ENCODE results near the gene NBPF12.
"Not testable (repeated sequence)": the region's sequence is repeated elsewhere in the genome, so short reads cannot be mapped to it uniquely, and the experiment has no call there.

NBPF12 gene

DNA sequence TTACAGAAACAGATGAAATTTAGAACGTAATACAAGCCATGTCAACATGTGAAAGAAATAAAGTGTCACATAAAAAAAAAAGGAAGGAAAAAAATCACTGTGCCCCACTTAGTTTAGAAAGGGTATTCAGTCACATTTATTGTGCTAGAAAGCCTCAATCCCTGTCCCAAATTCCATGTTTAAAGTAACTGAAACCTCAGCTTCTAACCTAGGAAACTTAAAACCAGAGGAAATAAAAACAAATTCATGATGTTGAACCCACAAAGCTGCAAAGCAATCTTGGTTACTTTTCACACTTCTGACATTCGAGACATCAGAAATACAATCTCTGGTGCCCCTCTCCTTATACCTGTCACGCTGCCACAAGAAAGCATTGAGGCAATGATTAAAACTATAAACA lies 101.8 kb downstream of the NBPF12 start:
- Histone ChIP-seq H3K79me1 (ENCODE audit: low read depth, low read length) (no peaks in the 10 kb centered on the region), H3K4me1 (ENCODE audit: control insufficient read depth in 2 of 2, insufficient read depth in 1 of 2, low read depth in 1 of 2, low read length in 2 of 2) (no peaks in the 10 kb centered on the region), H3K23ac (ENCODE audit: low read depth, low read length, poor library complexity) (no peak overlapping the region), H3K9me3 (replicated peaks in 1 of 2; ENCODE audit: control insufficient read depth in 2 of 2, insufficient read depth in 1 of 2, low read depth in 1 of 2, low read length in 2 of 2) (no peaks in the 10 kb centered on the region), H3K27me3 (ENCODE audit: control insufficient read depth in 3 of 3, insufficient read depth in 3 of 3, low read depth in 1 of 3, low read length in 3 of 3) (peaks cover 0 to 11% (median 0%) of the 10 kb centered on the region in 3 experiments), H2AFZ (ENCODE audit: low read length) (no peak overlapping the region), H2BK12ac (ENCODE audit: low read length) (no peak overlapping the region), H4K8ac (ENCODE audit: low read depth, low read length) (no peak overlapping the region), H3K27ac (replicated peaks; ENCODE audit: low read length) (no peak overlapping the region), H2AK5ac (ENCODE audit: low read depth, low read length) (no peak overlapping the region), H3K9ac (ENCODE audit: low read depth, low read length, poor library complexity) (no peak overlapping the region), H3K14ac (ENCODE audit: low read length) (no peak overlapping the region), H3K36me3 (replicated peaks in 1 of 2; ENCODE audit: control insufficient read depth in 2 of 2, insufficient read depth in 2 of 2, low read length in 2 of 2) (no peaks in the 10 kb centered on the region), H2BK5ac (ENCODE audit: low read length) (no peak overlapping the region), H2BK15ac (ENCODE audit: low read length) (no peak overlapping the region), H4K91ac (ENCODE audit: low read depth, low read length, poor library complexity) (no peak overlapping the region), H3K4me2 (ENCODE audit: insufficient read depth, low read length, poor library complexity, severe bottlenecking) (no peak overlapping the region), H3K4ac (ENCODE audit: low read length) (no peak overlapping the region), H3K18ac (ENCODE audit: low read length) (no peak overlapping the region), H2BK120ac (ENCODE audit: low read depth, low read length) (no peak overlapping the region), H3K4me3 (ENCODE audit: low read length in 2 of 2) (no peak overlapping the region)
- no CpG with 5 or more reads among the region's 3 CpGs for WGBS, 2 donors (ENCODE audit: extremely low coverage in 2 of 2, insufficient read length in 2 of 2, insufficient replicate concordance in 1 of 2)
- DNase-seq (ENCODE audit: low spot score), result no peak

- not testable (repeated sequence) for H3K27me3 ChIP-seq (ENCODE audit: control insufficient read depth in 3 of 3, insufficient read depth in 3 of 3, low read depth in 1 of 3, low read length in 3 of 3); H3K9ac ChIP-seq (ENCODE audit: low read depth, low read length, poor library complexity); H3K14ac ChIP-seq (ENCODE audit: low read length); H3K4me2 ChIP-seq (ENCODE audit: insufficient read depth, low read length, poor library complexity, severe bottlenecking); H3K9me3 ChIP-seq (replicated peaks in 1 of 2; ENCODE audit: control insufficient read depth in 2 of 2, insufficient read depth in 1 of 2, low read depth in 1 of 2, low read length in 2 of 2); H2BK12ac ChIP-seq (ENCODE audit: low read length); H3K4me3 ChIP-seq (ENCODE audit: low read length in 2 of 2); H4K91ac ChIP-seq (ENCODE audit: low read depth, low read length, poor library complexity); H2BK15ac ChIP-seq (ENCODE audit: low read length); H4K8ac ChIP-seq (ENCODE audit: low read depth, low read length); H3K4me1 ChIP-seq (ENCODE audit: control insufficient read depth in 2 of 2, insufficient read depth in 1 of 2, low read depth in 1 of 2, low read length in 2 of 2); H3K23ac ChIP-seq (ENCODE audit: low read depth, low read length, poor library complexity); H2AFZ ChIP-seq (ENCODE audit: low read length); H3K27ac ChIP-seq (replicated peaks; ENCODE audit: low read length); H3K79me1 ChIP-seq (ENCODE audit: low read depth, low read length); H3K18ac ChIP-seq (ENCODE audit: low read length); DNase-seq (ENCODE audit: low spot score); H3K36me3 ChIP-seq (replicated peaks in 1 of 2; ENCODE audit: control insufficient read depth in 2 of 2, insufficient read depth in 2 of 2, low read length in 2 of 2); H3K4ac ChIP-seq (ENCODE audit: low read length); H2BK5ac ChIP-seq (ENCODE audit: low read length); H2AK5ac ChIP-seq (ENCODE audit: low read depth, low read length); H2BK120ac ChIP-seq (ENCODE audit: low read depth, low read length)
- WGBS, 2 donors (ENCODE audit: extremely low coverage in 2 of 2, insufficient read length in 2 of 2, insufficient replicate concordance in 1 of 2), result no CpG with 5 or more reads among the region's 3 CpGs
Measured at GRCh38 chr1:147042891-147043290, 104.8 kb downstream of the NBPF12 start.

DNA sequence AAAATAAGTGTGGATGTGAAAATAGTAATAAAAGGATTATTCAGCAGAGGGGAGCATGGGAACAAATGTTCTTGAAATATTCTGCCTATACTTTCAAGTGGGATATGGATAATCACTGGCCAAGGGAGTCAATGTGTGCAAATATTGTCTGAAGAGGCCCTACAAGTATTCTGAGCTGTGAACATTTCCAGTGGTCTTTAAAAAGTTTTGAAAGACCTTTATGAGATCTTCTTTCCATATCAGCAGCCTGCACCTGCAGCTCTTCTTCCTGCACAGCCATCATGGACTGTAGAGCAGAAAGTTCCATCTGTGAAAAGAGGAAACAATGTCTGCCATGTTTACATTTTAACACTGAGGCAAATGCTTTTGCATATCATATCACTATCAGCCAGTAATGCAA lies 106.4 kb downstream of the NBPF12 start:
- H2BK15ac ChIP-seq (ENCODE audit: low read length); H4K8ac ChIP-seq (ENCODE audit: low read depth, low read length); H2AK5ac ChIP-seq (ENCODE audit: low read depth, low read length): not testable (repeated sequence)

More for the DNA sequence above, 106.4 kb downstream of the NBPF12 start:
- H3K4me2 ChIP-seq (ENCODE audit: insufficient read depth, low read length, poor library complexity, severe bottlenecking); DNase-seq (ENCODE audit: low spot score); H3K14ac ChIP-seq (ENCODE audit: low read length); H3K79me1 ChIP-seq (ENCODE audit: low read depth, low read length); H3K4me1 ChIP-seq (ENCODE audit: control insufficient read depth in 2 of 2, insufficient read depth in 1 of 2, low read depth in 1 of 2, low read length in 2 of 2); H3K4me3 ChIP-seq (ENCODE audit: low read length in 2 of 2); H4K91ac ChIP-seq (ENCODE audit: low read depth, low read length, poor library complexity); H2BK120ac ChIP-seq (ENCODE audit: low read depth, low read length); H2BK5ac ChIP-seq (ENCODE audit: low read length); H2BK12ac ChIP-seq (ENCODE audit: low read length); H3K9me3 ChIP-seq (replicated peaks in 1 of 2; ENCODE audit: control insufficient read depth in 2 of 2, insufficient read depth in 1 of 2, low read depth in 1 of 2, low read length in 2 of 2); H3K36me3 ChIP-seq (replicated peaks in 1 of 2; ENCODE audit: control insufficient read depth in 2 of 2, insufficient read depth in 2 of 2, low read length in 2 of 2); H3K23ac ChIP-seq (ENCODE audit: low read depth, low read length, poor library complexity); H3K27ac ChIP-seq (replicated peaks; ENCODE audit: low read length); H3K4ac ChIP-seq (ENCODE audit: low read length); H2AFZ ChIP-seq (ENCODE audit: low read length); H3K9ac ChIP-seq (ENCODE audit: low read depth, low read length, poor library complexity); H3K18ac ChIP-seq (ENCODE audit: low read length); H3K27me3 ChIP-seq (ENCODE audit: control insufficient read depth in 3 of 3, insufficient read depth in 3 of 3, low read depth in 1 of 3, low read length in 3 of 3): not testable (repeated sequence)

Data from neuronal stem cell (in vitro differentiated cells).